Chondrocyte (in vitro differentiated cells): ENCODE data around the gene TMPRSS4. TPM values are rescaled to one million over a fixed set of nuclear protein-coding genes. Genes with fewer than 3 reads are reported as not detected.

ENCODE experiments used
- DNase-seq: peaks from one replicate; pipeline ENCODE4 v3.0.0; 2021; ENCODE audit warnings: mixed read lengths, low spot score
- H3K27ac Mint-ChIP-seq: one replicate; pipeline ENCODE4 v1.8.0; 2021; ENCODE audit warnings: mild to moderate bottlenecking, moderate library complexity, mixed read lengths; ENCODE audit not compliant: unreplicated experiment
- H3K27me3 Mint-ChIP-seq: 2 replicates; pipeline ENCODE4 v1.8.0; 2021; ENCODE audit warnings: low read depth, mixed read lengths
- H3K36me3 Mint-ChIP-seq: 2 replicates; pipeline ENCODE4 v1.8.0; 2021; ENCODE audit warnings: low read depth, mixed read lengths
- H3K4me1 Mint-ChIP-seq: 2 replicates; pipeline ENCODE4 v1.8.0; 2021; ENCODE audit warnings: low read depth, mild to moderate bottlenecking, mixed read lengths
- H3K4me3 Mint-ChIP-seq: one replicate; pipeline ENCODE4 v1.8.0; 2021; ENCODE audit warnings: mild to moderate bottlenecking, moderate library complexity, mixed read lengths; ENCODE audit not compliant: unreplicated experiment
- H3K9me3 Mint-ChIP-seq: 2 replicates; pipeline ENCODE4 v1.8.0; 2021; ENCODE audit warnings: low read depth, mixed read lengths
- long read RNA-seq: library from polyadenylated mRNA; stranded (forward); transcript quantifications from one replicate; pipeline ENCODE4 v2.0.0, GENCODE V29; 2021
- total RNA-seq: library from RNA; stranded (reverse); gene quantifications from 3 replicates; pipeline ENCODE4 v1.2.1, GENCODE V29; 2021
- TF ChIP-seq, protein P1 (sequence below): fragments of 200-600 bp; sonication (generic); IDR thresholded peaks from 2 replicates; pipeline ENCODE4 v1.5.0; 2021; ENCODE audit warnings: antibody characterized with exemption, mild to moderate bottlenecking, moderate library complexity

Gene TMPRSS4, protein sequence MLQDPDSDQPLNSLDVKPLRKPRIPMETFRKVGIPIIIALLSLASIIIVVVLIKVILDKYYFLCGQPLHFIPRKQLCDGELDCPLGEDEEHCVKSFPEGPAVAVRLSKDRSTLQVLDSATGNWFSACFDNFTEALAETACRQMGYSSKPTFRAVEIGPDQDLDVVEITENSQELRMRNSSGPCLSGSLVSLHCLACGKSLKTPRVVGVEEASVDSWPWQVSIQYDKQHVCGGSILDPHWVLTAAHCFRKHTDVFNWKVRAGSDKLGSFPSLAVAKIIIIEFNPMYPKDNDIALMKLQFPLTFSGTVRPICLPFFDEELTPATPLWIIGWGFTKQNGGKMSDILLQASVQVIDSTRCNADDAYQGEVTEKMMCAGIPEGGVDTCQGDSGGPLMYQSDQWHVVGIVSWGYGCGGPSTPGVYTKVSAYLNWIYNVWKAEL
- not detected in 3 replicates for total RNA-seq
- long read RNA-seq = 0 reads

DNA sequence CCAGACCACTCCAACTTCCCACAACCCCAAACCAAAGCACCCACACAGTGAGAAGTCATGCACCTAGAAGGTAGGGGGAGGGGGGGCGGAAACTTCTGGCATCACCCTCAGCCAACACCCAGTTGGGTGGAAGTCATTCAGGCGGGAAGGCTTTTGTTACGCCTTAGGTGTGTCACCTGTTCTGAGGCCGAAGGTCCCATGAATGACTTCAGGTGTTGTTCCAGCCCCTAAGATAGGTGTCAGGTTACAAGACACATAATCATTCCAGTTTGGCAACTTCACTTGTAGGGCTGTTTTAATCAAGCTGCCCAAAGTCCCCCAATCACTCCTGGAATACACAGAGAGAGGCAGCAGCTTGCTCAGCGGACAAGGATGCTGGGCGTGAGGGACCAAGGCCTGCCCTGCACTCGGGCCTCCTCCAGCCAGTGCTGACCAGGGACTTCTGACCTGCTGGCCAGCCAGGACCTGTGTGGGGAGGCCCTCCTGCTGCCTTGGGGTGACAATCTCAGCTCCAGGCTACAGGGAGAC is at the start of gene TMPRSS4:
Gene TMPRSS4, plus strand, starts transcription at position 325 of the 528 bp plus-strand sequence. CDS start 225 bp downstream, outside the sequence.
- Mint-ChIP-seq H3K4me1 (no peaks in the 10 kb centered on the region), H3K4me3 (no peak within 1 kb of the TSS), H3K9me3 (no peaks in the 10 kb centered on the region), H3K36me3 (no peaks in the 10 kb centered on the region), H3K27ac (no peak within 1 kb of the TSS), H3K27me3 (peaks cover 43% of the 10 kb centered on the region)
- TF ChIP-seq, protein P1, sequence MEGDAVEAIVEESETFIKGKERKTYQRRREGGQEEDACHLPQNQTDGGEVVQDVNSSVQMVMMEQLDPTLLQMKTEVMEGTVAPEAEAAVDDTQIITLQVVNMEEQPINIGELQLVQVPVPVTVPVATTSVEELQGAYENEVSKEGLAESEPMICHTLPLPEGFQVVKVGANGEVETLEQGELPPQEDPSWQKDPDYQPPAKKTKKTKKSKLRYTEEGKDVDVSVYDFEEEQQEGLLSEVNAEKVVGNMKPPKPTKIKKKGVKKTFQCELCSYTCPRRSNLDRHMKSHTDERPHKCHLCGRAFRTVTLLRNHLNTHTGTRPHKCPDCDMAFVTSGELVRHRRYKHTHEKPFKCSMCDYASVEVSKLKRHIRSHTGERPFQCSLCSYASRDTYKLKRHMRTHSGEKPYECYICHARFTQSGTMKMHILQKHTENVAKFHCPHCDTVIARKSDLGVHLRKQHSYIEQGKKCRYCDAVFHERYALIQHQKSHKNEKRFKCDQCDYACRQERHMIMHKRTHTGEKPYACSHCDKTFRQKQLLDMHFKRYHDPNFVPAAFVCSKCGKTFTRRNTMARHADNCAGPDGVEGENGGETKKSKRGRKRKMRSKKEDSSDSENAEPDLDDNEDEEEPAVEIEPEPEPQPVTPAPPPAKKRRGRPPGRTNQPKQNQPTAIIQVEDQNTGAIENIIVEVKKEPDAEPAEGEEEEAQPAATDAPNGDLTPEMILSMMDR = no peak
- DNase-seq = no peak

DNA sequence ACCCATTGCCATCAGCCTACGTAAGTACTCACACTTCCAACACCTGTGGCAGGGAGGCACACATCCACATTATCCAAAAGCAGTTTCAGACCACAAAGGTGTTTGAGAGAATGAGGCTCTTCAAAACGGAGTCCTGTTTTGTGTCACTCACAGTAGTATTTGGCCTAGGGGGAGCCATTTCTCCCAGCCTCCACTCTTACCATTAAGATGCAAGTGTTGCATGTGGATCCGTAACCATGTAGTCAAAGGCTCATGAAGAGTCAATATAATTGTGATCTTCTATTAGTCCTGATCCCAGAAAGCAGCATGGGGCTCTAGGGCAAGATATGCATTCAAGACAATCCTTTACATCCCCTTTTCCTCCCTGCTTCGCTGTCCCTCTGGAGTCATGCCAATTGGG is 49.2 kb upstream of the TMPRSS4 start:
- Mint-ChIP-seq H3K9me3 (peaks cover 8% of the 10 kb centered on the region), H3K36me3 (no peaks in the 10 kb centered on the region), H3K4me1 (no peaks in the 10 kb centered on the region), H3K27me3 (peaks cover 34% of the 10 kb centered on the region), H3K4me3 (no peak overlapping the region), H3K27ac (no peak overlapping the region)
- TF ChIP-seq, protein P1 = no peak
- no peak for DNase-seq

DNA sequence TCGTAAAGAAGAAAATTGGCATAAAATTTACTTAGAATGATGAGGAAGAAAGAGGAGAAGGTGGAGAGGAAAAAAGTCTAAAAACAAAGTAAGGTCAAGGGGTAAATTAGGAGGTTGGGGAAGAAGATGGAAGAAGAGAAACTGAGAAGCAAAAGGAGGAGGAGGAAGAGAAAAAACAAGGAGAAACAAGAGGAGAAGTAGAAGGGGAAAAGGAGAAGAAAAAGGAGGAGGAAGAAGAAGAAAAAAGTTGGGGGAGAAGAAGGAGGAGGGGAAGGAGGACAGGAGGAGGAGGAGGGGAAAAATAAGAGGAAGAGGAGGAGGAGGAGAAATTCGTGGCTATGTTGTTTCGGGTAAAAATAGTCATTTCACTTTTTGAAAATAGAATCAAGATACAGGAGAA is 48.3 kb upstream of the TMPRSS4 start:
- Mint-ChIP-seq H3K4me3 (no peak overlapping the region), H3K27me3 (peaks cover 40% of the 10 kb centered on the region), H3K9me3 (peaks cover 8% of the 10 kb centered on the region), H3K4me1 (no peaks in the 10 kb centered on the region), H3K27ac (no peak overlapping the region), H3K36me3 (no peaks in the 10 kb centered on the region)
- TF ChIP-seq, protein P1 = no peak
- no peak for DNase-seq

DNA sequence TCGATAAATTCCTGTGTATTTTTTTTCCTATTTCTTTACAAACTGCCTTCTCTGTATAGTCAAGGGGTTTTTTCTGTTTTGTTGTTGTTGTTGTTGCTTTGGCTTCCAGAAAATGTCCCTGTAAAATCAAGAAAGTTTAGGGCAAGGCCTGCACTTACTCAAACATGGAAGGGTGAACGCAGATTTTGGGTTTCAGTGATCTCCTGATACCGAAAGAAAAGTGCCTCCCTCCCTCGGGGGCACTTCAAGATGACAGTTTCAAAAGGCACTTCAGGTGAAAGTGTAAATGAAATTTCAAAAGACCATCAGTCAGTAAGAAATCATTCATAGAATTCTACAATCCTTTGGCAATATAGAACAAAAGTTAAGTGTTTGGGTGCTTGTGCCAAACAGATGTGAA is 43.4 kb upstream of the TMPRSS4 start:
- no peak for DNase-seq
- Mint-ChIP-seq H3K27ac (no peak overlapping the region), H3K36me3 (no peaks in the 10 kb centered on the region), H3K4me1 (no peaks in the 10 kb centered on the region), H3K27me3 (peaks cover 44% of the 10 kb centered on the region), H3K4me3 (no peak overlapping the region), H3K9me3 (no peaks in the 10 kb centered on the region)
- TF ChIP-seq, protein P1 = no peak

DNA sequence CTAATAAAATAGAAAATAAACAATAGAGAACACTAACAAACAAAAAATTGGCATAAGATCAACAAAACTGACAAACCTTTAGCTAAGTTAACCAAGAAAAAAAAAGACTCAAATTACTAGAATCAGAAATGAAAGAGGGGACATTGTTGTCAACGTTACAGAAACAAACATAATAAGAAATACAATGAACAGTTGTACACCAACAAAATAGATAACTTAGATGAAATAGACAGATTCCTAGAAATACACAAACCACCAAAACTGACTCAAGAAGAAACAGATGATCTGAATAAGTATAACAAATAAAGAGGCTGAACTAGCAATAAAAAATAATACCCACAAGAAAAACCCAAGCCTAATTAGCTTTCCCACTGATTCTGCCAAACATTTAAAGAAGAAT is 34.7 kb upstream of the TMPRSS4 start:
- Mint-ChIP-seq H3K27me3 (peaks cover 48% of the 10 kb centered on the region), H3K4me1 (no peaks in the 10 kb centered on the region), H3K4me3 (no peak overlapping the region), H3K36me3 (no peaks in the 10 kb centered on the region), H3K27ac (no peak overlapping the region), H3K9me3 (no peaks in the 10 kb centered on the region)
- TF ChIP-seq, protein P1 = no peak
- DNase-seq = no peak
